ENCODE measurements around the gene TMEM183A. TPM values are rescaled to one million over a fixed set of nuclear protein-coding genes. Genes with fewer than 3 reads are reported as not detected.

TMEM183A gene
- total RNA-seq, 6 experiments from 2014 or later, result 21.4 to 38.1 (median 31.0) TPM

DNA sequence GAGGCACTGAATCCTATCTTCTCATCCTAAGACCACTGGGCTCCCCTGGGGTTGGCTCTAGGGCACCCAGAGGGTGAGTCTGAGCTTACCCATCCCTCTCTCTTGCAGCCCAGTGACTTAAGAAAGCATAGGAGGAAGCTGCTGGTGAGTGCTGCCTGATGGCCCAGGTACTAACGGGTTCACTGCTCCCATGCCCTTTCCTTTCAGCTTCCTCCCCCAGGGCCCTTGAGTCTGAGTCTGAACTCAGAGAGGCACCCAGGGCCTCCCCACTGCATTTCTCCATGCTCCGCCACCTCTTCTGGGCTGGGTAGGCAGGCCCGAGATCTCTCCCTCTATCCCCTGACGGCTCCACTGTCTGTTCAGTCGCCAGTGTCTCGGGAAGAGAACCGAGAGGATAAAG, 48.8 kb downstream of the TMEM183A start:
- 88% methylated on average over 7 of the region's 7 CpGs for WGBS (ENCODE audit: insufficient coverage, low coverage, low lambda C conversion rate, missing lambda C conversion rate)
- DNase-seq, result peak in 1 of 3 donors; percentile 5
- H3K27ac ChIP-seq, result no peak overlapping the region
- H3K9me3 ChIP-seq, result no peaks in the 10 kb centered on the region
- no peaks in the 10 kb centered on the region for H3K4me1 ChIP-seq
- no peaks in the 10 kb centered on the region for H3K27me3 ChIP-seq
- intact Hi-C loops (cut with DNase I), result no loop called here
- TF ChIP-seq, protein P1, sequence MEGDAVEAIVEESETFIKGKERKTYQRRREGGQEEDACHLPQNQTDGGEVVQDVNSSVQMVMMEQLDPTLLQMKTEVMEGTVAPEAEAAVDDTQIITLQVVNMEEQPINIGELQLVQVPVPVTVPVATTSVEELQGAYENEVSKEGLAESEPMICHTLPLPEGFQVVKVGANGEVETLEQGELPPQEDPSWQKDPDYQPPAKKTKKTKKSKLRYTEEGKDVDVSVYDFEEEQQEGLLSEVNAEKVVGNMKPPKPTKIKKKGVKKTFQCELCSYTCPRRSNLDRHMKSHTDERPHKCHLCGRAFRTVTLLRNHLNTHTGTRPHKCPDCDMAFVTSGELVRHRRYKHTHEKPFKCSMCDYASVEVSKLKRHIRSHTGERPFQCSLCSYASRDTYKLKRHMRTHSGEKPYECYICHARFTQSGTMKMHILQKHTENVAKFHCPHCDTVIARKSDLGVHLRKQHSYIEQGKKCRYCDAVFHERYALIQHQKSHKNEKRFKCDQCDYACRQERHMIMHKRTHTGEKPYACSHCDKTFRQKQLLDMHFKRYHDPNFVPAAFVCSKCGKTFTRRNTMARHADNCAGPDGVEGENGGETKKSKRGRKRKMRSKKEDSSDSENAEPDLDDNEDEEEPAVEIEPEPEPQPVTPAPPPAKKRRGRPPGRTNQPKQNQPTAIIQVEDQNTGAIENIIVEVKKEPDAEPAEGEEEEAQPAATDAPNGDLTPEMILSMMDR (IDR thresholded peaks at IDR 0.05), result no peak
- TF ChIP-seq POLR2A (IDR thresholded peaks at IDR 0.05), result no peak
- no peak for ATAC-seq
- no peaks in the 10 kb centered on the region for H3K36me3 ChIP-seq
- H3K4me3 ChIP-seq, result no peak overlapping the region

DNA sequence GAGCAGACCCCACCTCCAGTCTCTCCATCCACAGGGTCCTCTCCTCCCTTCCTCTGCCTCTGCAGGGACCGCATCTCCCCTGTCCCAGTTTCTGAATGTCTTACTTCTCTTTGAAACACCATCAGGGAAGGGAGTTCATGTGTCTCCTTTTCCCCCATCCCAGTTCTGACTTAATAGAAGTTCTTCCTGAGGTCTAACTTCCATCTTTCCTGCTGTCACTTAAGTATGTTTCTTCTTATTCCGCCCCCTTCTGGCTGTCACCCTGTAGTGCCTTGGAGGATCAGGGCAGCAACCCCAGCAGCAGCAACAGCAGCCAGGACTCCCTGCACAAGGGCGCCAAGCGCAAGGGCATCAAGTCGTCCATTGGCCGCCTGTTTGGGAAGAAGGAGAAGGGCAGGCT, 49.3 kb downstream of the TMEM183A start:
- no peaks in the 10 kb centered on the region for H3K36me3 ChIP-seq
- intact Hi-C loops (cut with DNase I), result no loop called here
- no peak for ATAC-seq
- no peak for DNase-seq
- H3K4me3 ChIP-seq, result no peak overlapping the region
- no peak for TF ChIP-seq POLR2A (IDR thresholded peaks at IDR 0.05)
- TF ChIP-seq, protein P1 (IDR thresholded peaks at IDR 0.05), result no peak
- no peaks in the 10 kb centered on the region for H3K4me1 ChIP-seq
- 50% methylated on average over 1 of the region's 6 CpGs for WGBS (ENCODE audit: insufficient coverage, low coverage, low lambda C conversion rate, missing lambda C conversion rate)
- H3K27ac ChIP-seq, result no peak overlapping the region
- no peaks in the 10 kb centered on the region for H3K9me3 ChIP-seq
- no peaks in the 10 kb centered on the region for H3K27me3 ChIP-seq

DNA sequence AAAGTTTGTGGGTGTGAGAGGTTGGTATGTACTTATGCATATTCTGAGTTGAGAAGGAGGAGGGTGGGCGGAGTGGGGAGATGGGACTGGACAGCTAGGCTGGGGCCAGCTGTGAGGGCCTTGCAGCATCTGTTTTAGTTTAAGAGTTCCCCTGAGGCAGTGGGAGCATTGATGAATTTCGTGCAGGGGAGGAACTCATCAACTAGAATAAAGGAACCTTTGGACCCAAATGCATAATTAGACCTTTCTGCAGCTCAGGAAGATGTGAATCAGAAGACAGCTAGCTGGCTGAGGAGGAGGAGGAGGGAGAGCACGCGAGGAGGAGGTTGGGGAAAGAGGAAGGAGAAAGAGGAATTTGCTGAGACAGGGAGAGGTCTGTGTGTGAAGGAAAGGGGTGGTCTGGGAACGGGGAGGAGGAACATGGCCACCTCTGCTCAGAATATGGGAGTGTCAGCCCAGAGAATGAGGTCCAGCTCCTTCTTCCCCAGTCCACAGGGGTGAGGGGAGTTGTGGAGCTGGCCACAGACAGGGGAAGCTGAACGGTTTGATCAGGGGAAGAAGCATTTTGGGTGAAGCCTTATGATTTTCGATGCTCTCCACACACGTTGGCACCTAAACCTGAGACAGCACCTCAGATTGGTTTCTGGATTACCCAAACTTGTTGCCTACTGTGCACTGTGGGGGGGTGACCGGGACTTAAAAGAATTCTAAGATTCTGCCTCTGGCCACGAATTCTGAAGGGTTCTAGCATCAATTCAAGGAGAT, 50.9 kb downstream of the TMEM183A start:
- 21% methylated on average over 7 of the region's 10 CpGs for WGBS (ENCODE audit: insufficient coverage, low coverage, low lambda C conversion rate, missing lambda C conversion rate)
- H3K4me1 ChIP-seq, result no peaks in the 10 kb centered on the region
- no peak for TF ChIP-seq POLR2A (IDR thresholded peaks at IDR 0.05)
- TF ChIP-seq, protein P1 (IDR thresholded peaks at IDR 0.05), result no peak
- H3K36me3 ChIP-seq, result no peaks in the 10 kb centered on the region
- H3K27ac ChIP-seq, result no peak overlapping the region
- no peaks in the 10 kb centered on the region for H3K27me3 ChIP-seq
- no peaks in the 10 kb centered on the region for H3K9me3 ChIP-seq
- no peak overlapping the region for H3K4me3 ChIP-seq
- DNase-seq (no peak), ATAC-seq (peak in 2 of 4 donors; percentile 34 to 53)
- intact Hi-C loops (cut with DNase I), result no loop called here

DNA sequence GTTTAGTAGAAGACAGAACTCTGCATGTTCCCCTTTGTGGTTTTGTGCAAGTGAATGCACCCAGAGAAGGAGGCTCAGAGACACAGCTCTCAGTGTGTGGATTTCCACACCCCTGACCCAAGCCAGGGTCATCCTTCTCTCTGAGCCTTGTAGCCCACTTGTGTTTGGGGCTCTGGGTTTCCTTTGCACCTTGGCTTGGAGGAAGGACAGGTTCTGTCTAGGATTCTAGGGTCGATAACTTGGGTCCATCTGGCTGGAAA, 51.4 kb downstream of the TMEM183A start:
- peak in 2 of 4 donors; percentile 28 to 31 for ATAC-seq
- DNase-seq, result no peak
- intact Hi-C loops (cut with DNase I), result no loop called here

More for the DNA sequence above, 51.4 kb downstream of the TMEM183A start:
- Histone ChIP-seq H3K9me3 (no peaks in the 10 kb centered on the region), H3K4me3 (no peak overlapping the region), H3K27ac (no peak overlapping the region), H3K4me1 (no peaks in the 10 kb centered on the region), H3K27me3 (no peaks in the 10 kb centered on the region), H3K36me3 (no peaks in the 10 kb centered on the region)
- WGBS (ENCODE audit: insufficient coverage, low coverage, low lambda C conversion rate, missing lambda C conversion rate), result 20% methylated on average over 1 of the region's 1 CpG
- TF ChIP-seq POLR2A (IDR thresholded peaks at IDR 0.05), result no peak
- TF ChIP-seq, protein P1 (IDR thresholded peaks at IDR 0.05), result no peak
